ENCODE data around the gene CES2.

DNA sequence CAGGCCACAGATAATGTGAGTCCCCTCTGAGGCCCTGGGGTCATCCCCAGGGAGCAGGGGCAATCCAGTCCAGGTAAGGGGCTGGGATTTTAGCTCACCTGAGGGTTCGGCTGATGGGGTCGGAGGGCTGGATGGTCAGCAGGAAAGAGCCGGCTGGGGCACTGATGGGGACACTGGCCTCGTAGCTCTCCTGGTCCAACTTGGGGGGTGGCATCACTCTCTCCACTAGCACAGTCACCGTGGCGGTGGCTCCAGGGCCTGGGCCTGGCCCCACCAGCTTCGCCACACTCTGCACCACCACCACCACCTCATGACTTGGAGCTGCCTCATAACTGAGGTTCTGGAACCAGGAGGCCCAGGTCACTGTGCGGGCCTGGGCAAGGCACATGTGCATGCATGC, 23.5 kb upstream of the CES2 start:
- TF ChIP-seq, protein P1, sequence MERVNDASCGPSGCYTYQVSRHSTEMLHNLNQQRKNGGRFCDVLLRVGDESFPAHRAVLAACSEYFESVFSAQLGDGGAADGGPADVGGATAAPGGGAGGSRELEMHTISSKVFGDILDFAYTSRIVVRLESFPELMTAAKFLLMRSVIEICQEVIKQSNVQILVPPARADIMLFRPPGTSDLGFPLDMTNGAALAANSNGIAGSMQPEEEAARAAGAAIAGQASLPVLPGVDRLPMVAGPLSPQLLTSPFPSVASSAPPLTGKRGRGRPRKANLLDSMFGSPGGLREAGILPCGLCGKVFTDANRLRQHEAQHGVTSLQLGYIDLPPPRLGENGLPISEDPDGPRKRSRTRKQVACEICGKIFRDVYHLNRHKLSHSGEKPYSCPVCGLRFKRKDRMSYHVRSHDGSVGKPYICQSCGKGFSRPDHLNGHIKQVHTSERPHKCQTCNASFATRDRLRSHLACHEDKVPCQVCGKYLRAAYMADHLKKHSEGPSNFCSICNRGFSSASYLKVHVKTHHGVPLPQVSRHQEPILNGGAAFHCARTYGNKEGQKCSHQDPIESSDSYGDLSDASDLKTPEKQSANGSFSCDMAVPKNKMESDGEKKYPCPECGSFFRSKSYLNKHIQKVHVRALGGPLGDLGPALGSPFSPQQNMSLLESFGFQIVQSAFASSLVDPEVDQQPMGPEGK (CRISPR knock-in tag; IDR thresholded peaks at IDR 0.05; ENCODE audit: borderline replicate concordance), result no peak
- TF ChIP-seq BACH2 (CRISPR knock-in tag; IDR thresholded peaks at IDR 0.05; ENCODE audit: borderline replicate concordance) (no peak), ZFP3 (CRISPR knock-in tag; IDR thresholded peaks at IDR 0.05) (no peak), RARB (CRISPR knock-in tag; IDR thresholded peaks at IDR 0.05) (no peak), OSR1 (CRISPR knock-in tag; IDR thresholded peaks at IDR 0.05) (no peak)

Measured in SK-N-SH treated with all-trans-retinoic acid at 6 μM for 48 hours (cell line).